Neutrophil (primary cell): ENCODE measurements around the gene CSF1.
A peak's percentile ranks its signal among the peaks of the same experiment; 100 is the strongest.

Experiments used
- H3K27ac ChIP-seq: fragments of 200-600 bp; sonication (generic); 2 replicates; pipeline ENCODE4 v1.5.1; 2016; ENCODE audit warnings: mild to moderate bottlenecking, moderate library complexity
- H3K27me3 ChIP-seq: fragments of 200-600 bp; sonication (generic); 2 replicates; pipeline ENCODE4 v1.6.0; 2016; ENCODE audit warnings: mild to moderate bottlenecking
- H3K36me3 ChIP-seq: fragments of 200-600 bp; sonication (generic); 2 replicates; pipeline ENCODE4 v1.5.1; 2017
- H3K4me1 ChIP-seq, 2 experiments: fragments of 200-600 bp in 1 of 2; sonication (generic) in 1 of 2; 1 replicate in 1 of 2; 2 replicates in 1 of 2; pipeline versions ENCODE4 v1.5.1 to v1.6.1; 2013 to 2016; ENCODE audit warnings: low read depth in 1 of 2, low read length in 1 of 2, mild to moderate bottlenecking in 1 of 2, moderate library complexity in 1 of 2; ENCODE audit not compliant: control insufficient read depth in 1 of 2, insufficient read depth in 1 of 2
- H3K4me3 ChIP-seq, 2 experiments: fragments of 200-600 bp in 1 of 2; sonication (generic) in 1 of 2; 1 replicate in 1 of 2; 2 replicates in 1 of 2; pipeline ENCODE4 v1.5.1; 2013 to 2016; ENCODE audit warnings: low read depth in 1 of 2, low read length in 1 of 2, mild to moderate bottlenecking in 1 of 2, moderate library complexity in 1 of 2
- H3K9me3 ChIP-seq: fragments of 200-600 bp; sonication (generic); 2 replicates; pipeline ENCODE4 v1.5.1; 2016
- CTCF ChIP-seq: fragments of 200-600 bp; sonication (generic); IDR thresholded peaks from 2 replicates; pipeline ENCODE4 v1.5.1; 2016; ENCODE audit warnings: antibody characterized with exemption

The CSF1 gene

DNA sequence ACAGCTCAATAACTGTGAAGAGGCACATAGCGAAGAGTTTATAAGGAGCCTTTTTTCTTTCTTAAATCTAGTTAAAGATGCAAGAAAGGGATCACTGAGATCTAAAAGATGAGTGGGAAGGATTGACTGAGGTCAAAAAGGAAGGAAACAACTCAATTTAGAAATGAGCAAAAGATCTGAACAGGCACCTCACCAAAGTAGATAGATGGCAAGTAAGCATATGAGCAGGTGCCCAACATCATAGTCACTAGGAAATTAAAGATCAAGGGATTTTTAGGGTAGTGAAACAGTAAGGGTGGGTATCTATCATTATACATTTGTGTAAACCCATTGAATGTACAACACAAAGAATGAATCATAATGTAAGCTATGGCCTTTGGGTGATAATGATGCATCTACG, 44.6 kb upstream of the CSF1 start:
- no peaks in the 10 kb centered on the region for H3K9me3 ChIP-seq
- H3K36me3 ChIP-seq = no peaks in the 10 kb centered on the region
- no peak overlapping the region for H3K4me3 ChIP-seq
- no peaks in the 10 kb centered on the region for H3K27me3 ChIP-seq
- peaks cover 12 to 15% of the 10 kb centered on the region in 2 experiments for H3K4me1 ChIP-seq
- H3K27ac ChIP-seq = no peak overlapping the region
- TF ChIP-seq CTCF = no peak

DNA sequence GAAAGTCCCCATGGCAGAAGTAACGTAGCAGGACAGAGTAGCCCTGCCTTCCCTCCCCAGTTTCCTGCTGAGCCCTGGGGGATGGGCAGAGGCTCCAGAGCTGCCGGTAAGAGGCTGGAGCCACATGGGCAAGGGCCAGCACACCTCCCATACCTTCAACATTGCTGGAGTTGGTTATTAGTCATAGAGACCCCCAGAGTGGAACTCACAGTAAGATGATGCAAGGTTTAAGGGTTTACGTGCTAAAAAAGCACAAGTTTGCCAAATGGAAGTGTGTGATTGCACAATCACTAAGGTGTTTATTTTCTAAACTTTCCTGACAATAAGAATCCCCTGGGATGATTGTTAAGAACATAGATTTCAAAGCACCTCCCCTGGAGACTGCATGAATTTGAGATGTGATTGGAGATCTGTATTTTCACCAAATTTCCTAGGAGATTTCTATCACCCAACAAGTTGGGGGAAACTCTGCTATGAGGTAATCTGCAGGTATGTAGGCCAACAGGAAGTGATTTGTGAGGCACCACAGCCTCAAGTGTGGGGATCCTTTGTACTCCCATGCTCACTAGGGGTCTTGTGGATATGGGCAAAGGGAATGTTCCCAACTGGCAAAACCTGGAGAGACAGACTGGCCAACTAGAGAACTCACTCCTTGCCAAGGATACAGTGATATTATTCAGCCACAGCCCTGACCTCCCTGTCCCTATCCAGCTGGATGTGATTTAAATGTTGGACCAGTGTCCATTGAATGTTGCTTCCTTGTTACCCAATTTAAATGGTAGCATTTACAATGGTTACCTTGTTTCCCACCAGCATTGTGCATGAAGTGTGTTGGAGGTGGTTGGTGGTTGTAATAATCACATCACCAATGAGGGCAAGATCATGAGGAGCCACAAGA, 37.1 kb upstream of the CSF1 start:
- H3K9me3 ChIP-seq = no peaks in the 10 kb centered on the region
- TF ChIP-seq CTCF = no peak
- H3K27me3 ChIP-seq = no peaks in the 10 kb centered on the region
- H3K4me1 ChIP-seq = peaks cover 25 to 29% of the 10 kb centered on the region in 2 experiments
- peak overlapping the region in 1 of 2 experiments; percentile 37 for H3K4me3 ChIP-seq
- H3K27ac ChIP-seq = peak overlapping the region; percentile 42
- no peaks in the 10 kb centered on the region for H3K36me3 ChIP-seq

DNA sequence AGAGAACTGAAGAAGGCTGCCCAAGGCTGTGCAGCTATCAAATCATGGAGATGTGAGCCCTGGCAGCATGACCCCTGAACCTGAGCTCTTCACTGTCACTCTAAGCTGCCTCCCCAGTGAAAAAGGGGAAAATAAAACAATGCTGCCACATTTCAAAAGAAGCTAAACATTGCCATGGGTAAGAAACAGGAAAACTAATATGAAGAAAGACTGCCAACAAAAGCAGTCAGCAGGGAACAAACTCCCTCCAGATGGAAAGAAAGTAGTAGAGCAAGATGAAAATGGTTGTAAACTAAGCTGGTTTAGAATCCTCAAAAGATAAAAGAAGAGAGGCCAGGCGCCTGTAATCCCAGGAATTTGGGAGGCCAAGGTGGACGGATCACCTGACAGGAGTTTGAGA, 36.2 kb upstream of the CSF1 start:
- Histone ChIP-seq H3K4me1 (peaks cover 25 to 29% of the 10 kb centered on the region in 2 experiments), H3K27me3 (no peaks in the 10 kb centered on the region), H3K4me3 (no peak overlapping the region), H3K27ac (peak overlapping the region; percentile 28), H3K9me3 (no peaks in the 10 kb centered on the region), H3K36me3 (no peaks in the 10 kb centered on the region)
- no peak for TF ChIP-seq CTCF

DNA sequence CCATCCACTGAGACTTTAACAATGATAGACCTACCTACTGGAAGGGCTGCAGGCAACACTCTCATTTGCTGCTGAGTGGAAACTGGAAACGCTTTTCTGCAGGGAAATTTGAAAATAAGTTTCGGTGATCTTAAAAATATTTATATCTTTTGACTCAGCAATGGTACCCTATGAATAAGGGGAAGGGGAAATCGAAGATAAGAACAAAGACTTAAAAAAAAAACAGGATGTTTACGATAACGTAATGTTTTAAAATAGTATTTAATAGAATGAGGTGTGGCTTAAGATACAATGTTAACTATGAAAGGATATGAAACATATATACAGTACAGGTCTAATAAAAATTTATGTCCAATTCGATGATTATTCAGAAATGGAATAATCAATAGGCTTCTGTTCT, 34.8 kb upstream of the CSF1 start:
- Histone ChIP-seq H3K9me3 (no peaks in the 10 kb centered on the region), H3K27ac (no peak overlapping the region), H3K27me3 (no peaks in the 10 kb centered on the region), H3K4me1 (peaks cover 25 to 29% of the 10 kb centered on the region in 2 experiments), H3K36me3 (no peaks in the 10 kb centered on the region), H3K4me3 (no peak overlapping the region)
- TF ChIP-seq CTCF = no peak

DNA sequence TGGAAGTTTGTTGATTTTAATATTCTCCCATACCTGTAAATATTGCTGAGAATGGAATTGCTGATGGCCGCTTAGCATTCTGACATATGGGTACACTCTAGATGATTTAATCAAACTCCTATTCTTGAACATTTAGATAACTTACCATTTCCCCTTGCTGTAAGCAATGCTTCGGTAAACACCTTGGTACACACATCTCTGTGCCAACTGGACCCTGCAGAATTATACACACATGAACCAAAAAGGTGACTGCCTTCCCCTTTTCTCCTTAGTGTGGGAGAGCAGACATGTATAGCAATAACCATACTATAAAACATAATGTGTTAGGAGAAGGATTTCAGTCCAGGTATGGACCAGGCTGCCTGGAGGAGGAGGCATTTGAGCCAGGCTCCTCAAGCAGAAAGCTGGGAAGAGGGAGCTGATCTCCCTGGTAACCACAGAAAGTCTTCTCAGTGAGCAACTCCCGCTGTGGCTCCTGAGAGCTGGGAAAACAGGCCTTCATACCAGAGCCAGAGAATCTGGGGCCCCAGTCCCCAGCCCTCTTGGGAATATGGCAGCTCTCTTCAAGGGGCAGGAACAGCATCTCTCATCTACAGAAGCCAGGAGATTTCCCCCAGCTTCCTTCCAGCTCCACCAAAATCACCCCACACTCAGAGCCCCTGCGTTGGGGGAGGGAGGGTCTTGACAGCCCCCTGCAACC, 33.9 kb upstream of the CSF1 start:
- no peaks in the 10 kb centered on the region for H3K36me3 ChIP-seq
- H3K4me1 ChIP-seq = peaks cover 25 to 29% of the 10 kb centered on the region in 2 experiments
- H3K9me3 ChIP-seq = no peaks in the 10 kb centered on the region
- TF ChIP-seq CTCF = no peak
- H3K27ac ChIP-seq = no peak overlapping the region
- H3K4me3 ChIP-seq = no peak overlapping the region
- H3K27me3 ChIP-seq = no peaks in the 10 kb centered on the region
